Transverse colon (tissue), 4 donors: ENCODE measurements around the gene TMEM184A. TPM values are rescaled to one million over a fixed set of nuclear protein-coding genes. Genes with fewer than 3 reads are reported as not detected.

Experiments used
- DNase-seq: peaks from one replicate; pipeline ENCODE4 v3.0.0-alpha.2; 2019
- H3K27ac ChIP-seq, 4 donors: fragments of 200-600 bp; sonication (generic); 2 replicates each; pipeline ENCODE4 v1.5.1; 2016 to 2018; ENCODE audit warnings: inconsistent platforms in 4 of 4
- H3K27me3 ChIP-seq: fragments of 200-600 bp; sonication (generic); 2 replicates; pipeline ENCODE4 v1.5.1; 2017; ENCODE audit warnings: inconsistent platforms
- H3K36me3 ChIP-seq, 4 donors: fragments of 200-600 bp; sonication (generic); 2 replicates each; pipeline ENCODE4 v1.5.1; 2017 to 2019; ENCODE audit warnings: inconsistent platforms in 4 of 4
- H3K4me1 ChIP-seq, 4 donors: fragments of 200-600 bp; sonication (generic); 2 replicates each; pipeline ENCODE4 v1.5.1; 2017 to 2020; ENCODE audit warnings: inconsistent platforms in 4 of 4
- H3K4me3 ChIP-seq, 4 donors: fragments of 200-600 bp; sonication (generic); 1 replicate in 1 of 4; 2 replicates in 3 of 4; pipeline versions ENCODE4 v1.5.1 to v1.6.1; 2017 to 2019; ENCODE audit warnings: inconsistent platforms in 4 of 4
- H3K9me3 ChIP-seq, 2 donors: fragments of 200-600 bp; sonication (generic); 2 replicates each; pipeline ENCODE4 v1.5.1; 2017 to 2019; ENCODE audit warnings: inconsistent platforms in 2 of 2
- CTCF ChIP-seq, 5 experiments: fragments of 200-600 bp in 3 of 5; fragments of 450-650 bp in 2 of 5; sonication (generic) in 3 of 5; IDR thresholded peaks; 1 replicate in 2 of 5; 2 replicates in 3 of 5; pipeline ENCODE4 v1.5.1; 2016 to 2017; ENCODE audit warnings: antibody characterized with exemption in 5 of 5, inconsistent platforms in 3 of 5, mild to moderate bottlenecking in 2 of 5, moderate library complexity in 1 of 5
- EP300 ChIP-seq: sonication (generic); formaldehyde crosslinking; IDR thresholded peaks from one replicate; pipeline ENCODE4 v1.6.1; 2017; ENCODE audit warnings: antibody characterized with exemption, low read depth
- POLR2A ChIP-seq: fragments of 450-650 bp; IDR thresholded peaks from one replicate; pipeline ENCODE4 v1.6.1; 2016; ENCODE audit warnings: antibody characterized with exemption, mild to moderate bottlenecking, moderate library complexity
- POLR2AphosphoS5 ChIP-seq, 3 donors: sonication (generic); formaldehyde crosslinking; IDR thresholded peaks; one replicate each; pipeline ENCODE4 v1.6.1; 2016; ENCODE audit warnings: antibody characterized with exemption in 3 of 3
- WGBS, 2 donors: methylation state at CpG; one replicate each; pipeline ENCODE4 v1.1.5; 2018; ENCODE audit warnings: low coverage in 1 of 2; 5-methylcytosine and 5-hydroxymethylcytosine counted together
- in situ Hi-C, 4 donors: fragments of 200-750 bp; cut with MboI; loops; one replicate each; pipeline versions ENCODE4 v1.15.0 to v1.15.1; 2017; ENCODE audit warnings: low sequenced_read_pairs in 3 of 4, low pct_ligation_motif_present in 1 of 4, low pct_unique_long_range_greater_than_20kb in 1 of 4
- intact Hi-C: fragments of 100-400 bp; cut with DNase I; formaldehyde crosslinking; loops from one replicate; pipeline ENCODE4 v1.15.1; 2023; ENCODE audit warnings: low total_unique reads
- total RNA-seq, 4 donors: library from RNA; depleted of rRNA; stranded (reverse); fragments of >200 nt; gene quantifications; one replicate each; pipeline ENCODE4 v1.1.0, GENCODE V29; 2016

The TMEM184A gene
- total RNA-seq, 4 donors from 2014 or later, result 49.9 to 151 (median 94.1) TPM

GRCh38 chr7:1512781-1513656 lies 43.0 kb downstream of the TMEM184A start:
- H3K27me3 ChIP-seq, result peaks cover 3% of the 10 kb centered on the region
- no peaks in the 10 kb centered on the region for H3K9me3 ChIP-seq
- H3K36me3 ChIP-seq, result no peaks in the 10 kb centered on the region
- no peak for DNase-seq
- no peak for TF ChIP-seq CTCF (IDR thresholded peaks at IDR 0.05)
- TF ChIP-seq POLR2A, result no peak
- TF ChIP-seq POLR2AphosphoS5 (IDR thresholded peaks at IDR 0.05), result peak in 1 of 3 donors; percentile 25
- H3K4me1 ChIP-seq, result no peaks in the 10 kb centered on the region
- H3K27ac ChIP-seq, result peak overlapping the region; percentile 52 to 67 (median 64)
- in situ Hi-C loops (no loop called here), intact Hi-C loops (no loop called here)
- 59 to 60% methylated on average over 1 to 34 of the region's 35 CpGs for WGBS, 2 donors
- no peak overlapping the region for H3K4me3 ChIP-seq

GRCh38 chr7:1511444-1512422 lies 44.3 kb downstream of the TMEM184A start:
- Histone ChIP-seq H3K36me3 (no peaks in the 10 kb centered on the region), H3K27ac (no peak overlapping the region), H3K4me3 (no peak overlapping the region), H3K27me3 (peaks cover 3% of the 10 kb centered on the region), H3K4me1 (peaks cover 0 to 6% (median 1%) of the 10 kb centered on the region in 4 donors), H3K9me3 (no peaks in the 10 kb centered on the region)
- TF ChIP-seq EP300 (no peak), CTCF (IDR thresholded peaks at IDR 0.05) (no peak), POLR2AphosphoS5 (IDR thresholded peaks at IDR 0.05) (no peak), POLR2A (no peak)
- WGBS, 2 donors, result 90% methylated on average over 30 of the region's 30 CpGs; no CpG with 5 or more reads in 1 of the 2 donors
- in situ Hi-C loops, result no loop called here
- DNase-seq, result no peak
- intact Hi-C loops, result no loop called here

GRCh38 chr7:1510780-1511154 lies 45.2 kb downstream of the TMEM184A start:
- H3K27ac ChIP-seq, result no peak overlapping the region
- peaks cover 1% of the 10 kb centered on the region for H3K27me3 ChIP-seq
- no peak for TF ChIP-seq EP300
- no peak for TF ChIP-seq POLR2A
- no peak for TF ChIP-seq CTCF (IDR thresholded peaks at IDR 0.05)
- TF ChIP-seq POLR2AphosphoS5 (IDR thresholded peaks at IDR 0.05), result no peak
- no peak overlapping the region for H3K4me3 ChIP-seq
- H3K4me1 ChIP-seq, result peaks cover 0 to 12% (median 2%) of the 10 kb centered on the region in 4 donors
- in situ Hi-C loops, result no loop called here
- no peaks in the 10 kb centered on the region for H3K9me3 ChIP-seq
- WGBS, 2 donors, result 71% methylated on average over 8 of the region's 16 CpGs; no CpG with 5 or more reads in 1 of the 2 donors
- no peaks in the 10 kb centered on the region for H3K36me3 ChIP-seq
- intact Hi-C loops, result no loop called here
- DNase-seq, result no peak

GRCh38 chr7:1509226-1509625 lies 46.8 kb downstream of the TMEM184A start:
- no peaks in the 10 kb centered on the region for H3K36me3 ChIP-seq
- in situ Hi-C loops (no loop called here), intact Hi-C loops (no loop called here)
- H3K9me3 ChIP-seq, result no peaks in the 10 kb centered on the region
- WGBS, 2 donors, result 88 to 91% methylated on average over 10 to 14 of the region's 14 CpGs
- no peaks in the 10 kb centered on the region for H3K27me3 ChIP-seq
- no peak for DNase-seq
- H3K27ac ChIP-seq, result no peak overlapping the region
- TF ChIP-seq POLR2A (no peak), EP300 (no peak), POLR2AphosphoS5 (IDR thresholded peaks at IDR 0.05) (no peak), CTCF (IDR thresholded peaks at IDR 0.05) (no peak)
- peaks cover 0 to 20% (median 2%) of the 10 kb centered on the region in 4 donors for H3K4me1 ChIP-seq
- no peak overlapping the region for H3K4me3 ChIP-seq
